Skin epidermis (tissue), 12 donors: Measurements from ENCODE around the gene SF3A1.

ENCODE experiments used
- H3K27ac ChIP-seq, 21 experiments: fragments of 200-600 bp; sonication (generic) in 11 of 21; one replicate each; pipeline ENCODE4 v1.5.0; 2020; ENCODE audit warnings: mild to moderate bottlenecking in 3 of 21, inconsistent platforms in 2 of 21, moderate library complexity in 2 of 21
- H3K4me3 ChIP-seq, 7 experiments: fragments of 200-600 bp; sonication (generic) in 2 of 7; one replicate each; pipeline ENCODE4 v1.5.0; 2020; ENCODE audit warnings: inconsistent platforms in 2 of 7, mild to moderate bottlenecking in 2 of 7, moderate library complexity in 1 of 7

SF3A1 gene

GRCh38 chr22:30284172-30284571, 72.5 kb downstream of the SF3A1 start:
- H3K4me3 ChIP-seq, result no peak overlapping the region
- no peak overlapping the region for H3K27ac ChIP-seq

- Histone ChIP-seq H3K27ac (no peak overlapping the region), H3K4me3 (no peak overlapping the region)
These were observed 73.4 kb downstream of the SF3A1 start for GRCh38 chr22:30283342-30283741.

GRCh38 chr22:30282616-30283046, 74.1 kb downstream of the SF3A1 start:
- Histone ChIP-seq H3K4me3 (no peak overlapping the region), H3K27ac (no peak overlapping the region)
